CD1c-positive myeloid dendritic cell (primary cell): Measurements from ENCODE around the gene DNTTIP2.
"Not testable (repeated sequence)": the region's sequence is repeated elsewhere in the genome, so short reads cannot be mapped to it uniquely, and the experiment has no call there.

Experiments
- DNase-seq: peaks from one replicate; pipeline ENCODE4 v3.0.0-alpha.2; 2016; ENCODE audit errors: extremely low spot score

Gene DNTTIP2

DNA sequence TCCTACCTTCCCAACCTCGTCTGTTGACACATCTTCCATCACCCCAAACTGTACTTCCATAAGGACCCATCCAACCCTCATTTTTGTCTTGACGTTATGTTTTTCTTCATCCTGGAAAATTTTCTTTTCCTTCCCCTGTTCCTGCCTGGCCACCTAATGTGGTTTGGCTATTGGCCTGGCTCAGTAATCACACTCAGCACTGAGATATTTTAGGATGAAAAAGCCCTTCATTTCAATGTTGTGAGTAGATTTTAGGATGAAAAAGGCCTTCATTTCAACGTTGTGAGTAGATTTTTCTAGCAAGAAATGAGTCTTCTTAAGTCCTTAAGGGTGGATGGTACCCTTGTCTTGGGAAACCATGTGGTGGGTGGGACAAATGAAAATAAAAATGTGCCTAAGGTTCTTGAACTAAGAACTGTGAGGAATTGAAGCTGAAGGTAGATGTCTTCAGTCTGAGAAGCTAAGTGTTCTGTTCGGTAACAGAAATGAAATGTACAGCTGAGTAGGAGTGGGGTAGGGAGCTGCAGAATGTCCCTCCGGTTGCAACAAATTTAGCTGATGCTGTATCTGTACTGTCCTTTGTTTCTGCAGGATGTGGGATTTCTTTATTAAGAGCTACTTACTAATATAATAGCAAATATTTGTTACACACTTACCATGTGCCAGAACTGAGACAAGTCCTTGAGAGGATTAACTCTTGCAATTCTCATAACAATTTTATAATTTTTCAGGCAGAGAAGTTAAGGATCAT is 36.1 kb downstream of the DNTTIP2 start:
- DNase-seq = no peak

DNA sequence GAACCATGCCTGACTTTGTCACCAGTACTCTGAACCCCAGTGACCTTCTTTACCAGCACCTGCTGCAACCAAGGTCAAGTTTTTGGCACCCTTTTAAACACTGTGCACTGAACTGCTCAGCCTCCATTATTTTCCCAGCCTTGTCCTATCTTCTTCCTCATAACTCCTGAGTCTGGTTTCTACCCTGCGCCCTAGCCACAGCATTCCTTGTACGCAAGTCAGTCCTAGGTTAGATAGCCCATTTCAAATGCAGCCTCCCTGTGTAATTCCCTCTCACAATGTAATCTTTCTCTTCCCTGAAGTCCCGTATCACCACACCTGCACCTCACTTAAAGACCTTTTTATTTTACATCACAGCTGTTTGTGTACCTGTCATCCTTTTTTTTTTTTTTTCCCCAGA is 37.2 kb downstream of the DNTTIP2 start:
- DNase-seq = no peak

DNA sequence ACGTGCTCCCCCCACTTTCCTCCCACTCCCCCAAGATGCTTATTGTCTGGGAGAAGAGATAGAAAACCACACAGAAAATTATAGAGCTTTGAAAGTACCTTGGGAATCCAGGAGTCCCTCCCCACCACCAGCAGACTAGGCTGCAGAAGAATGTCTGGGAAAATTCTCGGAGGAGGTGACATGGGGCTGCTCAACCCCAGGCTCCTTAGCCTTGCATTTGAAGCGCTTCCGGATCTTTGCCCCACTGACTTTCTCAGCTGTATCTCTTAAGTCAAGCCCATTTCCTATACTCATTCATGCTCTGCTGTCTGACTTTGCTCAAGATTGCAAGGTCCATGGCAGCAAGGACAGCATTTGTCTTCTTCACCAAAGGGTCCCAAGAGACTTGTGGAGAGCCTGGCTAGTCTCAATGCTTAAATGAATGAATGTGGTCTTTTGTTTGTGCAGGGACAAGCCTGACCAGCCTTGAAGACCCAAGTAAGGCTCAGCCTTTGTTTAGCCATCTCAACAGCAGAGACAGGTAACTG is 38.0 kb downstream of the DNTTIP2 start:
- no peak for DNase-seq

DNA sequence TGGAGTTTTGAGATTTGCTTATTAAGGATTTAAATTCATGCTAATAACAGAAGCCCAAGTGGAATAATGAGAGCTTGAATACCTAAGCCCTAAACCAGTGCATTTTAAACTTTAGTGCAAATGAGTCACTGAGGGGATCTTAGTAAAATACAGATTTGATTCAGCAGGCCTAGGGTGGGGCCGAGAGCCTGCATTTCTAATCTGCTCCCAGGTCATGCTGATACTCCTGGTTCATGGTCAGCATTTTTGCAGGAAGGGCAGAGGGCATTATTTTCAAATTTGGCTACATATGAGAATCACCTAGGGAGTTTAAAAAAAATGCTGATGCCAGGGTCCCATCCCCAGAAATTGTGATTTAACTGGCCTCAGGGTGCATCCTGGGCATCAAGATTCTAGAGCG is 39.3 kb downstream of the DNTTIP2 start:
- DNase-seq = no peak

DNA sequence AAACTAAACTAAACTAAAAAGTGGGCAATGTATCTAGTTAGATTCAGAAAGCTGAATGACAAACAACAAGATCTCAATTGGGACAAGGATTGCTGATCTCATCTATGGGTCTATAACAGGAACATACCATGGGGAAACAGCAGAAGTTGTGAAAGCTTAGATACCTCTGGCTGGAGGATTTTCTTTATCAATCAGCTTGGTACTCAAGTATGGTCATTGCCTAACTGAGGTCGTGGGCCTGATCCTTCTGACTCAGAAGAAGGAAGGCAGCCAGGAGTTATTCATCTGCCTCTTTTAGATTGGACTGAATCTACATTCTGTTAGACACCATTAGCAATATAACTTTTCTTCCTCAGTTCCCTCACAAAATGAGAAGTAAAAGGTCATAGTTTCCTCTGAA is 39.7 kb downstream of the DNTTIP2 start:
- DNase-seq = peak; percentile 82

DNA sequence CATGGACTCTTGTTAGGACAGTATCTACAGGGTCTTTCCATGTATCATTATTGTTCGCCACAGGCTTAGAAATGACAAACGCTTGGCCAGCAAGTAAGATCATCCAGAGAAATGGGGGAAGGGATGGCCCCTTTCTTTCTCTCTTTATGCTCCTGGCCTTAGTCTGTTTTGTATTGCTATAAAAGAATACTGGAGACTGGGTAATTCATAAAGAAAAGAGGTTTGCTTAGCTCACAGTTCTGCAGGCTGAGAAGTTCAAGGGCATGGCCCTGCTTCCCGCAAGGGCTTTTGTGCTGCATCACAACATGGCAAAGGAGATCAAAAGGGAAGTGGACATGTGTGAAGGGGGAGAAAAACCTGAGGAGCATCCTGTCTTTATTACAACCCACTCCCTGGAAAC is 41.0 kb downstream of the DNTTIP2 start:
- DNase-seq = no peak

DNA sequence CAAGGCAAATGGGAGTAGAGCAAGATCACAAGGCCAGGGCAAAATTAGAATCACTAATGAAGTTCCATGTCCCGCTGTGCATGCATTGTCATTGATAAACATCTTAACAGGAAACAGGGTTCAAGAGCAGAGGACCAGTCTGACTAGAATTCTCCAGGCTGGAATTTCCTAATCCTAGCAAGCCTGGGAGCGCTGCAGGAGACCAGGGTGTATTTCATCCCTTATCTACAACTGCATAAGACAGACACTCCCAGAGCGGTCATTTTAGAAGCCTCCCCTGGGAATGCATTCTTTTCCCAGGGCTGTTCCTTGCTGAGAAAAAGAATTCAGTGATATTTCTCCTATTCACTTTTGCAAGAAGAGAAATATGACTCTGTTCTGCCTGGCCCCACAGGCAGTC is 45.7 kb downstream of the DNTTIP2 start:
- DNase-seq = not testable (repeated sequence)

DNA sequence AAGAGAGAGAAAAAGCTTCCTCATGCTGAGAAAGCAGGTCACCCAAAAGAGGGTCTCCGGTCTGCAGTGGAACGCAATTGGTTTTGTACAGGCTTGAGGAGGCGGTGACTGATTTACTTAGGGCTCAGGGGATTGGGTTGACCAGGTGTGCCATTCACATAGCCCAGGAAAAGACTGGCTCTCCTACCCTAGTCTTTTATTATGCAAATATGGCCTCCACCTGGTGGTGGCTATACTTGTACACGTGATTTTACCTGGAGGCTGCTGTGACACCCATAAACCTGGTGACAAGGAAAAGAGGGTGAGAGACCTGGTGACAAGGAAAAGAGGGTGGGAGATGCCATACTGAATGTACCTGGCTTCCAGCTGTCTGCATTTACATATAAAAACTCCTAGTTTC is 49.9 kb downstream of the DNTTIP2 start:
- no peak for DNase-seq

DNA sequence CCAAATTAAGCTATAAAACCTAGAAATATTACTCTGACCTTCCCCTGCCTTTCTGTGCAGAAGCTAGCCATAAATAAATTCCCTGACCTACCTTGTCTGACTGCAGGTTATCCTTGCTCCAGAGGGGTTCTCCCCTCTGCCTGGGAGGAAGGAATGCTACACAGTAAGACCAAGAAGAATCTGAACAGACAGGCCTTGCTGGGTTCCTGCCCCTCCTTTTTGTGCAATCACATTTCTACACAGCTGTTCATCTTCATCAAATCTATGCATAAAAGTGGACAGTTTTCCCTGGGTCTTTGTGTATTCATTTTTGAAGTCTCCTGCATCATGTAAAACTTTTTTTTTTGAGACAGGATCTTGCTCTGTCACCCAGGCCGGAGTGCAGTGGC is 50.6 kb downstream of the DNTTIP2 start:
- no peak for DNase-seq

DNA sequence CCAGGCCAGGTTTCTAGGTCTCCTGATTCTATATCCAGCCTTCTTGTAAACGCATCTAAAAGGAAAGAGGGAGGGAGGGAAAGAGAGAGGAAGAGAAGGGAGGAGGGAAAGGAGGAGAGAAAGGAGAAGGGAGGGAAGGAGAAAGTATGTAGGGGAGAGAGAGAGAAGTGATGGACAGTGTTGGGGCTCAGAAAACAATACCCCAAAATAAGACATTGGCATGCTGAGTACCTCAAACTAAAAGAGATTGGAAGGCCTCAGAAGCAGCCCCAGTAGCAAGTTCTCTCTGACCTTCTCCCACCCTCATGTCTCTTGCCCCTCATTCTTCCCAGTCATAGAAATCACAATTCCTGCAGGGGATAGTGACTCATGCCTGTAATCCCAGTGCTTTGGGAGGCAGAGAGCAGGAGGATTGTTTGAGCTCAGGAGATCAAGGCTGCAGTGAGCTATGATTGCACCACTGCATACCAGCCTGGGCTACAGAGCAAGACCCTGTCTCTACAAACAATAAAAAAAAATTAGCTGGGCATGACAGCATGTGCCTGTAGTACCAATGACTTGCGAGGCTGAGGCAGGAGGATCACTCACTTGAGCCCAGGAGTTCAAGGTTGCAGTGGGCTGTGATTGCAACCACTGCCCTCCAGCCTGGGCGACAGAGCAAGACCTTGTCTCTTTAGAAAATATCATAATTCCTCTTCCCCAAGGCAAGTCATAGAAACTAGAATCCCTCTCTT is 51.2 kb downstream of the DNTTIP2 start:
- DNase-seq = no peak

DNA sequence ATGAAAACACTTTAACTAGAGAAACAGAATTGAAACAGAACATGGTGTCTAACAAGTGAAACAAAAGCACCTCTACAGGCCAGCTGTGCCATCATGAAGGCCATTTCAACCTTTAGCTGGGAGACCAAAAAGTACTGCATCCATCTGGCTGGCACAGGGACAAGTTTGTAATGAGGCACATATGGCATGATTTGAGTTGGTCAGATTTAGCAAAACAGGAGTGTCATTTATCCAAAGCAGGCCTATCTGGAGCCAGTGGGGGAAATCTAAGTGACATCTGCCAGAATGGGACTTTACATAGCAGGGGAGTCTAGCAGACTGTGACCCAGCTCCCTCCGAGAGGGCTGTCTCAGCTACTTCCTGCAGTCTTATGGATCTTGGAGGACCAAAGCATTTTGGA is 51.9 kb downstream of the DNTTIP2 start:
- no peak for DNase-seq

DNA sequence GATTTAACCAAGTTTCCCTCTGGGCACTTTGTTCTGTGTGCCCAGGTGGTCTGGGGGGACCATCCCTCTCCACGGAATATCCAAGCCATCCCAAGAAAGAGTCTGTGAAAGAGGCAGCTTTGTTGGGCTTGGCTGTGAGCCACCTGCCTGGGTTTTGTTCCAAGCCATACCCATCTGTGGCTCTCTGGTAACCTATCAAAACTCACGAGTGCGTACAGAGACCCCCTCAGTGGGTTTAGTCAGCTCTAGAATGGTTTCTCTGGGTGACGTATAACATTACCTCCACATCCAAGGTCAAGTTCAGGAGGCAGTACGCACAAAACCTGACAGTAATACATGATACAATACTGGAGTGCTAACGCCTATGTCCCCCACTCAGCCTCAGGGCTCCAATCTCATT is 54.2 kb downstream of the DNTTIP2 start:
- no peak for DNase-seq

DNA sequence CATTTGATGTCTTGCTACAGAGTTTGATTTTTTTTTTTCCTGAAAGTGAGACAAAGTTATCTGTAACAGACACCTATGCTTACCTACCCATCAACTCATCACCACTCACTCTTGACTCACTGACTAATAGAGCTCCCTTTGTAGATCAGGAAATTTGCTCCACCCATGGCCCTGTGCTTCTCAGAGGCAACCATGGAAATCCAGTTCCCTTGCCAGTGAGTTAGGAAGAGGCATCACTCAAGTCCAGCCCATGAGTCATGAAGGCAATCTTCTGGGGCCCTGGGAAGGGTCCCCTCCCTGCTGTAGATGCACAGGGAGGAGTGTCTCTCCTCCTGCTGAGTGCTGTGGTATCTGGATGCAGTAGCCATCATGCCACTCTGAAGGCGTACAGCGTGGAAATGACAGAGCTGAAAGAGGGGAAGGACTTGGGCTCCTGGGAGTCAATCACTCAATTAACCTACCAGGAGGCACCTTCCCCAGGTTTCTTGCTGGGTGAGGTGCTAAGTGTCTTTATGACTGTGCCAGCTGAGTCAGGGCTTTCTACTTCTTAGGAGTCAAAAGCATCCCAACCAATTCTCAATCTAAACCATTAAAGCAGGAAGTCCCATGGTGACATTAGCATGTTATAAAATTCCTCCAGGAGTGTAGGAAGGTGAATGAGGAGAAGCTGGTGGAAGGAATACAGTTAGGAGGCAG is 56.1 kb downstream of the DNTTIP2 start:
- no peak for DNase-seq

DNA sequence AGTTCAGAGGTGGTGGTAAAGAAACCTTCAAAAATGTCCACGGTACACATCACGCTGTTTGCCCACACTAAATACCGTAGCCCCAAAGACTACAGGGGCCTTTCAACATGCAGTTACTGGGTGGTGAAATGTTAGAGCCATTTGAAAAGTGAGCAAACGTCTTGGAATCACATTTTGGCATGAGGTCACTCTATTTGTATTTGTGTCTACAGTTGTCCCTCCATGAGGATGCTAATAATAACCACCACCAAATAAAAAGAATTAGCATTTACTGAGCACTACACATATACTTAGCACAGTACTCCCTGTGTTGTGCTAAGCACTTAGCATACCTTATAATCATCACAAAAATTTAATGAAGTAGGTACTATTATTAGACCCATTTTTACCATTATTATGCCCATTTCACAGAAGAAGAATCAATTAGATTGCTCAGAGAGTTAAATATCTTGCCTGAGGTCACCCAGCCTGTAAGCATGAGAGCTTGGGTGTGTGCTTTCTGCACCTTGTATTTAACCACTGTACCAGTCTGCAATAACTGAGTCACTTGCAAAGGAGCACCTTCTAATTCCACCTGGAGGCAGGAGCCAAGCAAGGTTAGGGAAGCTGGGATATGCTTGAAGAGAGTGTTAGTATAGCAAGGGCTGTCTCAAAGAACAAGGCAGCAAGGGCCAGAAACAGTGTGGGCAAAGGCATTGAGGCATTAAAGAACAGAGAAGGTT is 57.4 kb downstream of the DNTTIP2 start:
- DNase-seq = no peak

DNA sequence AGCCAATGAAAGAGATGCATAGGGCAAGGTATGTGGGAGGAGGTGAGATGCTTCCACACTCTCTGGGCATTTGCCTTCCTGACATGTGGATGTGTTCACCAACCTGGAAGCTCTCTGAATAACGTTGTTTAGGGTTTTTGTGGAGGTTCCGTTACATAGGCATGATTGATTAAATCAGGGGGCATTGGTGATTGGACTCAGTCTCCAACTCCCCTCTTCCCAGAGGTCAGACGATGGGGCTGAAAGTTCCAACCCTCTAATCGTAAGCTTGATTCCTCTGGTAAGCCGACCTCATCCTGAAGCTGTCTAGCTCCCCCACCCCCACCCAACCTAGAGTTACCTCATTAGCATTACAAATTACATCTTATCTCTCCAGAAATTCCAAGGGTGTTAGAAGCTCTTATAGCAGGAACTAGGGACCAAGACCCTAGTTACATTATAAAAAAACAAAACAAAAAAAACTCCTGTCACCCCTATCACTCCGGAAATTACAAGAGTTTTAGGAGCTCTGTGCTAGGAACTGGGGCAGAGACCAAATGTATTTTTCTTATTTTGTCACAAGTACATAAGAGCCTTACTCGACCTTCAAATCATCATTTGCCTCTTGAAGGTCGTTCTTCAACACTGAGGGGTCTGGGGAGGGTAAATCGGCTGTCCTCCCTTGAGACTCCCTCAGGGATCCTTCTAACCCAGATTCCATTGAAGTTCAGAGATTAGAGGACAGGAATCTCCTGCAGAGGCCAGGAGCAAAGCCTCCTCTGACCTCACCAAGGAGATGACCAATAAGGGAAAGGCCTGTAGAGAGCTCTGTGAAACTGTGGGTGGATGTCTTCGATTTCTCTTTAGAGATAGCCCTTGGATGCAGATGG is 58.2 kb downstream of the DNTTIP2 start:
- DNase-seq = no peak

DNA sequence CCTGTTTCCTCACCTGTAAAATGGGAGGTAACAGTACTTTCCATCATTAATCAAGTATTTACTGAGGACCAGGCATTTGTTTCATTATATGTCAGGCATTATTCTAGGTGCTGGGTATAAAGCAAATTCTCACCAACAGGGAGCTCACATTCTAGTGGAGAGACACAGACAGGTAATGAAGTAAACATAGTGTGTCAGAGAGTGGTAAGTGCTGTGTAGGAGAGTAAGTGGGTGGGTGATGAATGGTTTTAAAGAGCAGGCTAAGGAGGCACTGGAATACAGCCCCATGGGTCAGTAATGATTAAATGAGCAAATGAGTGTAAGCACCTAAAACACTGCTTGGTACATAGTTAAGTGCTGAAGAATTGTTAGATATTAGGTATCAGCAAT is 60.4 kb downstream of the DNTTIP2 start:
- DNase-seq = no peak

DNA sequence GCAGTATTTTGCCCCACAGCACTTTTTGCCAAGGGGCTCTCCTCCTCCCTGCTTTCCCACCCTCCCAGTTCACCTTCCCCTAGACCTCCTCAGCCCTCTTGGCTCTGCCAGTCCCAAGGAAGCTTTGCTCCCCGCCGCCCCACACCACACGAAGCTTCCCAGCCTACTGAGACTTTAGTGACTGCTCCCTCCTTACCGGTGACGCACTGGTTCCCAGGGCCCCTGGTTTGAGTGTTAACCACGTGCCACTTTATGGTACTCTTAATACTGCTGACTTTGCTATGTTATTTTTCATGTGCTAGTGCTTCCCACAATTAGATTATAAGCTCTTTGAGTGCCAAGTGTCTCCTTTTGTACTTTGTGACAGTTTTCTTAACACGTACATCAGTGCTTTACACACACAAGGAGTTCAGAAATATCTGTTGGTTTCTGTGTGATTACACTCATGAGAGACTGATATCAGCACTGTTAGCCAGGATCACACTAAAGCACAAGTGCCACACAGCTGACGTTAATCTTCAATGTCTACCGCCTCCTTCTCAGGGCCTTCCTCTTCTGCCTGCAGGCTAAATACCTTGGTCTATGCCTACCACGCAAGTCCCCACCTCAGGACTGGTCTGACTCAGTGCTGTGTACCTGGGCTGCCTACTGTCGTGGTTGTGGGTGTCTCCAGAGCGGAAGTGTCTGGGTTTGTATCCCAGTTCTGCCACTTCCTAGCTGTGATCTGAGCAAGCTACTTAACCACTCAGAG is 61.0 kb downstream of the DNTTIP2 start:
- peak; percentile 32 for DNase-seq

DNA sequence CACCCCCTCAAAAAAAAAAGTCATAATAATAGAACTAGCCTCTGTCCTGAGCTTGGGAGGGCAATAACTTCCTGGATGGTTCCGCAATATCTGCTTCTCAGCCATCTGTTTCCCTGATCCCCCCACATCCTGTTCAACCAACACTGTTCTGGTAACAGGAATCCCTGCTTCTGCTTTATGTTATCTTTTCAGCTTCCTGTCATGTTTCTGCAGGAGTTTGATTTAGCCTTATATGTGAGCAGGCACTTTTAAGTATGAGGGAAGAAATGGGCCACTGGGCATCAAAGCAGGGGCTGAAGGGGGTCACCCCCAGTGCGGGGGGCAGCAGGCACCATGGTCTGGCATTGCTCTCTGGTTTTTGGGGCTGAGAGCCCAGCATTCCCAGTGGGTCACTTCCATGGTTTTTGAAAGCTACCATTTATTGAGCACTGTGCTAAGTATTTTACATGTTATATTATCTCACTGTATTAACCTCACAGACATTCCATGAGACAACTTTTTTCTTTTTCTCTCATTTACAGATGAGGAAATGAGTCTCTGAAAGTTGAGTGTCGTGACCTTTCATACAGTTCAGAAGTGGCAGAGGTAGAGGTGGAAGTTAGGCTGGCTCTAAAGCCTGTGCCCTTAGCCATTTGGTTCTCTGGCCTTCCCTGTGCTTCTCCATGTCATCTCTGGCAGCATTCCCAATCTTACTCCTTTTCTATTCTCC is 61.9 kb downstream of the DNTTIP2 start:
- DNase-seq = peak; percentile 82
